Caco-2 (cell line): ENCODE data around the gene DPH6. TPM values are rescaled to one million over a fixed set of nuclear protein-coding genes. Genes with fewer than 3 reads are reported as not detected.

Experiments used
- BruUV-seq: library from RNA; stranded (reverse); fragments of 400-500 nt; replicated peaks from 2 replicates; lab custom pipeline; 2021; lab: Mats Ljungman, UMichigan
- CTCF ChIA-PET: fragments of 300-600 bp; sonication (Branson Sonifier 250); formaldehyde crosslinking; loops from one replicate; lab custom pipeline; 2022; ENCODE audit warnings: antibody characterized with exemption; lab: Charles Lee
- POLR2A ChIA-PET: fragments of 300-600 bp; sonication (Branson Sonifier 250); formaldehyde crosslinking; loops from one replicate; lab custom pipeline; 2022; ENCODE audit warnings: antibody characterized with exemption; lab: Charles Lee
- DNase-seq, 2 experiments: peaks; one replicate each; pipeline versions ENCODE4 v3.0.0 to v3.0.0-alpha.2; 2020 to 2022
- H3K27me3 ChIP-seq: replicated peaks from 2 replicates; pipeline ENCODE4 v1.6.0; 2011; ENCODE audit warnings: low read length; ENCODE audit not compliant: control insufficient read depth, insufficient read depth
- H3K36me3 ChIP-seq: 2 replicates; pipeline ENCODE4 v1.5.1; 2011; ENCODE audit warnings: low read length; ENCODE audit not compliant: control insufficient read depth, insufficient read depth
- H3K4me1 ChIP-seq: fragments of 250-450 bp; sonication (Bioruptor Pico); 2 replicates; pipeline ENCODE4 v1.5.1; 2020; ENCODE audit warnings: mild to moderate bottlenecking
- H3K4me3 ChIP-seq: 2 replicates; pipeline ENCODE4 v1.5.1; 2011; ENCODE audit warnings: low read depth, mild to moderate bottlenecking, control low read depth, low read length
- H3K9me3 ChIP-seq: fragments of 250-450 bp; sonication (Bioruptor Pico); 2 replicates; pipeline ENCODE4 v1.5.1; 2020; ENCODE audit warnings: mild to moderate bottlenecking, moderate library complexity
- H3K27ac Mint-ChIP-seq: one replicate; pipeline ENCODE4 v1.8.0; 2022; ENCODE audit warnings: mixed read lengths; ENCODE audit not compliant: unreplicated experiment
- H3K27me3 Mint-ChIP-seq: one replicate; pipeline ENCODE4 v1.8.0; 2022; ENCODE audit warnings: mixed read lengths; ENCODE audit not compliant: insufficient read depth, unreplicated experiment
- H3K36me3 Mint-ChIP-seq: one replicate; pipeline ENCODE4 v1.8.0; 2022; ENCODE audit warnings: mild to moderate bottlenecking, mixed read lengths; ENCODE audit not compliant: insufficient read depth, unreplicated experiment
- H3K4me1 Mint-ChIP-seq: one replicate; pipeline ENCODE4 v1.8.0; 2022; ENCODE audit warnings: low read depth, mixed read lengths; ENCODE audit not compliant: unreplicated experiment
- H3K4me3 Mint-ChIP-seq: one replicate; pipeline ENCODE4 v1.8.0; 2022; ENCODE audit warnings: mild to moderate bottlenecking, moderate library complexity, mixed read lengths; ENCODE audit not compliant: unreplicated experiment
- H3K9me3 Mint-ChIP-seq: one replicate; pipeline ENCODE4 v1.8.0; 2022; ENCODE audit warnings: mixed read lengths; ENCODE audit not compliant: unreplicated experiment
- CTCF ChIP-seq, 2 experiments: fragments of 200-600 bp in 1 of 2; IDR thresholded peaks; 1 replicate in 1 of 2; 2 replicates in 1 of 2; pipeline versions ENCODE4 v1.5.1 to v1.8.0; 2011 to 2022; ENCODE audit warnings: antibody characterized with exemption in 1 of 2, control low read depth in 1 of 2, inconsistent platforms in 1 of 2, low read depth in 1 of 2, low read length in 1 of 2, mild to moderate bottlenecking in 1 of 2, moderate library complexity in 1 of 2; ENCODE audit not compliant: insufficient read depth in 1 of 2, severe bottlenecking in 1 of 2, unreplicated experiment in 1 of 2
- intact Hi-C: fragments of 100-400 bp; cut with micrococcal nuclease; formaldehyde crosslinking; loops from one replicate; pipeline ENCODE4 v1.10.0; 2022; ENCODE audit not compliant: unreplicated experiment
- total RNA-seq: library from RNA; stranded (reverse); gene quantifications from 2 replicates; pipeline ENCODE4 v1.2.3, GENCODE V29; 2022

The DPH6 gene
- total RNA-seq, 1 experiment from 2014 or later = 24.0 TPM

DNA sequence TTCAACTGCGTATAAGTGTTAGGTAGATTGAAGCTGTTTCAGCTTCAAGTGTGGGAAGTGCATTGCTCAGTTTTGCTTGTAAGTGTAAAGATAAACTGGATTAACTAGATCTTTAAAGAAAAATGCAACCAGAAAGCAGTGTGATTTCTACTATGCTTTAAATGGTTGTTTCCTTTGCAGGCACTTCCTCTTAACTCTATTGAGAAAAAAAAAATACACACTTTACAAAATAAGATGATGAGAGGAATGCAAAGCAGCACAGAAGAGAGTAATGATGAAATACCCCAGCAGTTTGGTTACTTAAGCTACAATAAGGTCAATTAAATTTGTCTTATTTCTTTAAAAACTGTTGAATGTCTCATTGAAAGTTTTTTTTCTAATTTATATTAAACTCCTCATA, 40.8 kb downstream of the DPH6 start:
- intact Hi-C loops = no loop called here
- Mint-ChIP-seq H3K9me3 (no peaks in the 10 kb centered on the region), H3K27ac (no peak overlapping the region), H3K4me1 (no peaks in the 10 kb centered on the region), H3K4me3 (no peak overlapping the region), H3K36me3 (no peaks in the 10 kb centered on the region), H3K27me3 (no peaks in the 10 kb centered on the region)
- no TSS peak for BruUV-seq
- ChIA-PET CTCF (no interaction called here), POLR2A (no interaction called here)
- Histone ChIP-seq H3K27me3 (no peaks in the 10 kb centered on the region), H3K36me3 (no peaks in the 10 kb centered on the region), H3K4me3 (no peak overlapping the region), H3K4me1 (no peaks in the 10 kb centered on the region), H3K9me3 (no peaks in the 10 kb centered on the region)
- no peak for TF ChIP-seq CTCF (IDR thresholded peaks at IDR 0.05; ENCODE audit: insufficient read depth in 1 of 2, low read depth in 1 of 2, low read length in 1 of 2, severe bottlenecking in 1 of 2, unreplicated experiment in 1 of 2)
- DNase-seq = no peak

DNA sequence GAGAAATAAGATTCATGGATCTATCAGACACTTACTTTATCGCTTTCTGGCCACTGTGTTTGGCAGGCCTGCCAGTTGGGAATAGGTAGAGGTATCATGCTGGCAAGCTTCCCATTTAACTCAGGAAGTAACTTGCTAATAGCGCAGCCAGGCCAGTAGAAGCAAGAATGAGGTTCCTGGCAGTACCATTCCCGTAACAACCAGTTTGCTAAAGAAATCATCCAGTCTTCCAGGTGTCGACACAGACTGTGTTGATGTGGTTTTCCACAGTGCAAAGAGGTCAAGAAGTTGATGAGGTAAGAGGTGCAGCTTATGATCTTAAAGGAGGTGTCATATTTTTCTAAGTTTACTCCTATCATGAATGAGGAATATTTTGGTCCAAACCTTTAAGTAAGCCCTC, 46.2 kb downstream of the DPH6 start:
- Mint-ChIP-seq H3K27me3 (no peaks in the 10 kb centered on the region), H3K9me3 (no peaks in the 10 kb centered on the region), H3K4me3 (no peak overlapping the region), H3K27ac (no peak overlapping the region), H3K4me1 (no peaks in the 10 kb centered on the region), H3K36me3 (no peaks in the 10 kb centered on the region)
- POLR2A ChIA-PET = no interaction called here
- H3K4me1 ChIP-seq = no peaks in the 10 kb centered on the region
- CTCF ChIA-PET = no interaction called here
- intact Hi-C loops = no loop called here
- H3K27me3 ChIP-seq = no peaks in the 10 kb centered on the region
- no TSS peak for BruUV-seq
- no peak for TF ChIP-seq CTCF (IDR thresholded peaks at IDR 0.05; ENCODE audit: insufficient read depth in 1 of 2, low read depth in 1 of 2, low read length in 1 of 2, severe bottlenecking in 1 of 2, unreplicated experiment in 1 of 2)
- no peak overlapping the region for H3K4me3 ChIP-seq
- DNase-seq = no peak
- H3K36me3 ChIP-seq = no peaks in the 10 kb centered on the region
- H3K9me3 ChIP-seq = no peaks in the 10 kb centered on the region

DNA sequence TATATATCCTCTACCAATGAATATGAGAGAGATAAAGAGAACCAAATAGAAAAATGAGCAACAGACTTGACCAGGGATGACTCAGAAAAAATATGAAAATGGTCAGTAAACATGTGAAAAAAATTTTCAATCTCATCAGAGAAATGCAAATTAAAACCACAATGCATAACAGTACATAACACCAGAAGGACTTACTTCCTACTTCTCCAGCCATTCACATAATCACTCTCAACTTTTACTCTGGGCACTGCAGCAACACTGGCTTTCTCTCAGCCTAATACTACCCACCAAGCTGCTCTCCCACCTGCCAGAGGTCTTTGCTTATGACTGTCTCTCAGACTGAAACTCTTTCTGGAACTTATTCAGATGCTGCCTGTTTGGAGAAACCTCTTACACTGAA, 49.4 kb downstream of the DPH6 start:
- POLR2A ChIA-PET = no interaction called here
- CTCF ChIA-PET = no interaction called here
- Histone ChIP-seq H3K4me3 (no peak overlapping the region), H3K36me3 (no peaks in the 10 kb centered on the region), H3K27me3 (no peaks in the 10 kb centered on the region), H3K9me3 (no peaks in the 10 kb centered on the region), H3K4me1 (peaks cover 7% of the 10 kb centered on the region; the same call in 1 of the 2 replicates)
- Mint-ChIP-seq H3K4me3 (no peak overlapping the region), H3K9me3 (no peaks in the 10 kb centered on the region), H3K4me1 (no peaks in the 10 kb centered on the region), H3K27ac (no peak overlapping the region), H3K27me3 (no peaks in the 10 kb centered on the region), H3K36me3 (no peaks in the 10 kb centered on the region)
- intact Hi-C loops = no loop called here
- DNase-seq = no peak
- TF ChIP-seq CTCF (IDR thresholded peaks at IDR 0.05; ENCODE audit: insufficient read depth in 1 of 2, low read depth in 1 of 2, low read length in 1 of 2, severe bottlenecking in 1 of 2, unreplicated experiment in 1 of 2) = no peak
- no TSS peak for BruUV-seq
